Stimulated activated CD8-positive, alpha-beta memory T cell treated with anti-CD3 and anti-CD28 coated beads, Interleukin-15, amount 100 ng/mL, for 48 hours (primary cell): ENCODE data around the gene IFRD2.
A peak's percentile ranks its signal among the peaks of the same experiment; 100 is the strongest.
"Not testable (repeated sequence)": the region's sequence is repeated elsewhere in the genome, so short reads cannot be mapped to it uniquely, and the experiment has no call there.

Source experiments
- DNase-seq, 2 donors: peaks; one replicate each; pipeline ENCODE4 v3.0.0-alpha.2; 2020; ENCODE audit warnings: low read depth in 2 of 2

Gene IFRD2

GRCh38 chr3:50324351-50325112 lies 32.3 kb upstream of the IFRD2 start:
- DNase-seq: peak; percentile 47 to 53

- DNase-seq: no peak
Observed at GRCh38 chr3:50323614-50324199, 31.5 kb upstream of the IFRD2 start.

GRCh38 chr3:50323092-50323600 lies 30.9 kb upstream of the IFRD2 start:
- no peak for DNase-seq

- no peak for DNase-seq
Observed at GRCh38 chr3:50322386-50323091, 30.3 kb upstream of the IFRD2 start, which contains the start of gene HYAL2. Gene HYAL2 (minus strand): TSS chr3:50322745. CDS start chr3:50320489, 2,256 bp downstream.

- no peak for DNase-seq
Observed at GRCh38 chr3:50322115-50322385, 29.8 kb upstream of the IFRD2 start.

- peak; percentile 73 for DNase-seq
Observed at GRCh38 chr3:50321336-50322114, 29.3 kb upstream of the IFRD2 start.

- DNase-seq: peak; percentile 44 to 45
Observed at GRCh38 chr3:50320853-50321335, 28.7 kb upstream of the IFRD2 start.

GRCh38 chr3:50319894-50320625 lies 27.8 kb upstream of the IFRD2 start:
- no peak for DNase-seq

- DNase-seq: no peak
Observed at GRCh38 chr3:50319181-50319893, 27.1 kb upstream of the IFRD2 start.

GRCh38 chr3:50318615-50319014 lies 26.4 kb upstream of the IFRD2 start:
- DNase-seq: no peak

GRCh38 chr3:50318163-50318562 lies 25.9 kb upstream of the IFRD2 start:
- no peak for DNase-seq

GRCh38 chr3:50317300-50317699 lies 25.1 kb upstream of the IFRD2 start:
- DNase-seq: no peak

- peak; percentile 56 for DNase-seq
Observed at GRCh38 chr3:50316657-50317242, 24.5 kb upstream of the IFRD2 start.

- no peak for DNase-seq
Observed at GRCh38 chr3:50314816-50315215, 22.6 kb upstream of the IFRD2 start.

- no peak for DNase-seq
Observed at GRCh38 chr3:50314342-50314741, 22.1 kb upstream of the IFRD2 start.

GRCh38 chr3:50312041-50312440 lies 19.8 kb upstream of the IFRD2 start:
- not testable (repeated sequence) for DNase-seq

- no peak for DNase-seq
Observed at GRCh38 chr3:50304601-50305000, 12.4 kb upstream of the IFRD2 start.

GRCh38 chr3:50303013-50303815 lies 11.0 kb upstream of the IFRD2 start, which contains the start of gene HYAL1:
Gene HYAL1 (minus strand): TSS chr3:50303574. CDS start chr3:50302956, 618 bp downstream.
- no peak for DNase-seq
